SK-N-SH (cell line): ENCODE measurements around the gene SLC22A23. TPM values are rescaled to one million over a fixed set of nuclear protein-coding genes. Genes with fewer than 3 reads are reported as not detected.

Experiments
- CTCF ChIA-PET: fragments of 300-600, 350-600 bp; formaldehyde crosslinking; extraction: SDS; loops from one replicate; lab custom pipeline; 2021; lab: Yijun Ruan, JAX
- POLR2A ChIA-PET: fragments of 350-600 bp; sonication (Branson Sonifier 250); formaldehyde crosslinking; extraction: SDS; loops from one replicate; lab custom pipeline; 2020; ENCODE audit warnings: antibody characterized with exemption, inconsistent platforms; lab: Yijun Ruan, JAX
- DNase-seq: peaks from one replicate; pipeline ENCODE4 v3.0.0; 2012
- H2AFZ ChIP-seq: fragments of 200-600 bp; sonication (generic); 2 replicates; pipeline ENCODE4 v1.8.1; 2016; ENCODE audit warnings: antibody characterized with exemption, mild to moderate bottlenecking, low read depth
- H3F3A ChIP-seq: fragments of 200-600 bp; sonication (generic); replicated peaks from 2 replicates; pipeline ENCODE3; 2016; ENCODE audit warnings: antibody characterized with exemption, mild to moderate bottlenecking; ENCODE audit not compliant: insufficient read depth
- H3K27ac ChIP-seq, 2 experiments: fragments of 200-500 bp in 1 of 2; fragments of 200-600 bp in 1 of 2; sonication (Bioruptor generic) in 1 of 2; sonication (generic), shearing (Covaris generic) in 1 of 2; 2 replicates each; pipeline versions ENCODE4 v1.5.1 to v1.6.1; 2014 to 2016; ENCODE audit warnings: low read depth in 2 of 2, inconsistent platforms in 1 of 2, low read length in 1 of 2, mild to moderate bottlenecking in 1 of 2, mixed read lengths in 1 of 2
- H3K27me3 ChIP-seq: fragments of 200-600 bp; sonication (generic), shearing (Covaris generic); 2 replicates; pipeline ENCODE4 v1.6.1; 2016; ENCODE audit warnings: mixed run types; ENCODE audit not compliant: insufficient read depth
- H3K36me3 ChIP-seq, 2 experiments: fragments of 200-500 bp in 1 of 2; fragments of 200-600 bp in 1 of 2; sonication (Bioruptor generic) in 1 of 2; sonication (generic) in 1 of 2; replicated peaks in 1 of 2; 2 replicates each; pipeline versions ENCODE3 to v1.5.1; 2014 to 2016; ENCODE audit warnings: low read length in 1 of 2, mild to moderate bottlenecking in 1 of 2; ENCODE audit not compliant: insufficient read depth in 2 of 2, control insufficient read depth in 1 of 2
- H3K4me1 ChIP-seq, 2 experiments: fragments of 200-500 bp in 1 of 2; fragments of 200-600 bp in 1 of 2; sonication (Bioruptor generic) in 1 of 2; sonication (generic), shearing (Covaris generic) in 1 of 2; 2 replicates each; pipeline versions ENCODE4 v1.5.1 to v1.6.1; 2014 to 2016; ENCODE audit warnings: low read depth in 1 of 2, low read length in 1 of 2, mixed run types in 1 of 2; ENCODE audit not compliant: insufficient read depth in 2 of 2, control insufficient read depth in 1 of 2
- H3K4me2 ChIP-seq: fragments of 200-600 bp; sonication (generic), shearing (Covaris generic); 2 replicates; pipeline ENCODE4 v1.6.1; 2017; ENCODE audit warnings: mixed run types
- H3K4me3 ChIP-seq, 2 experiments: fragments of 200-500 bp in 1 of 2; fragments of 200-600 bp in 1 of 2; sonication (Bioruptor generic) in 1 of 2; sonication (generic), shearing (Covaris generic) in 1 of 2; 2 replicates each; pipeline versions ENCODE4 v1.5.1 to v1.8.1; 2014 to 2016; ENCODE audit warnings: low read depth in 2 of 2, inconsistent platforms in 1 of 2, low read length in 1 of 2, mild to moderate bottlenecking in 1 of 2, mixed read lengths in 1 of 2, moderate library complexity in 1 of 2
- H3K79me2 ChIP-seq: fragments of 200-600 bp; sonication (generic); 2 replicates; pipeline ENCODE4 v1.8.1; 2017; ENCODE audit warnings: mild to moderate bottlenecking; ENCODE audit not compliant: insufficient read depth
- H3K9ac ChIP-seq: fragments of 200-600 bp; sonication (generic); 2 replicates; pipeline ENCODE4 v1.6.1; 2017; ENCODE audit warnings: mixed run types
- H3K9me2 ChIP-seq: fragments of 200-600 bp; sonication (generic); 2 replicates; pipeline ENCODE4 v1.6.1; 2017; ENCODE audit warnings: mixed run types
- H3K9me3 ChIP-seq: fragments of 200-600 bp; sonication (generic); 2 replicates; pipeline ENCODE4 v1.6.1; 2017; ENCODE audit warnings: mixed run types, mild to moderate bottlenecking, moderate library complexity
- H4K20me1 ChIP-seq: fragments of 200-600 bp; sonication (generic); 2 replicates; pipeline ENCODE4 v1.6.1; 2017; ENCODE audit warnings: mild to moderate bottlenecking, mixed run types; ENCODE audit not compliant: insufficient read depth
- CHD2 ChIP-seq: fragments of 150-350 bp; IDR thresholded peaks from 2 replicates; pipeline ENCODE4 v1.6.1; 2018; ENCODE audit warnings: low read length; ENCODE audit not compliant: partially characterized antibody
- EP300 ChIP-seq, 2 experiments: IDR thresholded peaks; 2 replicates each; pipeline versions ENCODE4 v1.4.0 to v1.6.1; 2012; ENCODE audit warnings: borderline replicate concordance in 1 of 2, low read depth in 1 of 2, low read length in 1 of 2
- FOXJ3 ChIP-seq: sonication (generic); formaldehyde crosslinking; IDR thresholded peaks from 2 replicates; pipeline ENCODE4 v1.5.1; 2020; ENCODE audit warnings: mild to moderate bottlenecking, missing genetic modification reagents
- GABPA ChIP-seq: IDR thresholded peaks from 2 replicates; pipeline ENCODE4 v1.4.0; 2012; ENCODE audit warnings: low read depth, mild to moderate bottlenecking
- GATA2 ChIP-seq: sonication (generic); formaldehyde crosslinking; IDR thresholded peaks from 2 replicates; pipeline ENCODE4 v1.5.0; 2020; ENCODE audit warnings: mild to moderate bottlenecking, missing genetic modification reagents
- IRF3 ChIP-seq: fragments of 150-350 bp; IDR thresholded peaks from 2 replicates; pipeline ENCODE4 v1.6.1; 2016; ENCODE audit warnings: mild to moderate bottlenecking, low read depth, low read length
- JUND ChIP-seq: IDR thresholded peaks from 2 replicates; pipeline ENCODE4 v1.4.0; 2012
- MEF2A ChIP-seq: IDR thresholded peaks from 2 replicates; pipeline ENCODE4 v1.4.0; 2012; ENCODE audit warnings: low read depth, borderline replicate concordance
- POLR2AphosphoS5 ChIP-seq: IDR thresholded peaks from 2 replicates; pipeline ENCODE4 v1.6.1; 2012; ENCODE audit warnings: low read depth, low read length
- RCOR1 ChIP-seq: fragments of 150-350 bp; IDR thresholded peaks from 2 replicates; pipeline ENCODE4 v1.6.1; 2017; ENCODE audit warnings: antibody characterized with exemption, low read length
- REST ChIP-seq: IDR thresholded peaks from 2 replicates; pipeline ENCODE4 v1.6.1; 2012; ENCODE audit warnings: mild to moderate bottlenecking, low read depth, low read length, moderate library complexity
- RFX5 ChIP-seq: IDR thresholded peaks from 2 replicates; pipeline ENCODE4 v1.6.1; 2012; ENCODE audit warnings: mild to moderate bottlenecking, improper control_type of control experiment, low read length
- SIN3A ChIP-seq: IDR thresholded peaks from 2 replicates; pipeline ENCODE4 v1.6.1; 2012; ENCODE audit warnings: low read depth, mild to moderate bottlenecking, low read length, moderate library complexity, borderline replicate concordance
- SMC3 ChIP-seq: IDR thresholded peaks from 2 replicates; pipeline ENCODE4 v1.6.1; 2012; ENCODE audit warnings: low read depth, low read length, improper control_type of control experiment
- USF1 ChIP-seq: IDR thresholded peaks from 2 replicates; pipeline ENCODE4 v1.4.0; 2012; ENCODE audit warnings: low read depth, borderline replicate concordance
- WGBS: methylation state at CpG from one replicate; pipeline ENCODE4 v1.1.6; 2017; ENCODE audit warnings: low lambda C conversion rate; 5-methylcytosine and 5-hydroxymethylcytosine counted together
- polyA plus RNA-seq, 3 experiments: library from polyadenylated mRNA; depleted of rRNA; stranded (reverse); fragments of >200 nt; gene quantifications; 2 replicates each; pipeline ENCODE4 v1.2.3, GENCODE V29; 2012

The SLC22A23 gene
- polyA plus RNA-seq, 1 of the 3 experiments (the other 2 are of a cell fraction), result not detected

DNA sequence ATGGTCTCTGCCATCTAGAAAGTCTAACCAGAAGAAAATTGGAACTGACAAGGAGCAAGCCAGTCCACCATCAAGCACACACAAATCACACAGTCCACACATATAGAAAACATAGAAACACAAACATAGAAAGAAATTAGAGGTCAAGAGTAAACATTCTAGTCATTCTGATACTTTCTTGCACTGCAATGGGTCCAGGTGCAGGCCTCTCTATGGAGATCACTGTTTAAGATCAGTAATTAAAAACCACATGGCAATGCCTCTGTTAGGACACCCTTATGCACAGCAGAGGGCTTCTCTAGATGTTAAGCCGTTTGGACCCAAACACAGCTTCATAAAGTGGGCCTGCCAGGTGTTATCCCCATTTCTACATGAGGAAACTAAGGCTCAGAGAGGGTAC, 42.8 kb upstream of the SLC22A23 start:
- Histone ChIP-seq H3K36me3 (no peaks in the 10 kb centered on the region), H3K4me2 (no peak overlapping the region), H3K27ac (no peak overlapping the region), H2AFZ (no peak overlapping the region), H3K4me1 (no peaks in the 10 kb centered on the region), H3K9ac (no peak overlapping the region), H3K27me3 (peaks cover 11% of the 10 kb centered on the region), H3K9me2 (no peaks in the 10 kb centered on the region), H4K20me1 (no peaks in the 10 kb centered on the region), H3K4me3 (no peak overlapping the region), H3K79me2 (no peaks in the 10 kb centered on the region), H3K9me3 (no peaks in the 10 kb centered on the region), H3F3A (no peaks in the 10 kb centered on the region)
- no peak for TF ChIP-seq IRF3
- no peak for TF ChIP-seq JUND
- no peak for TF ChIP-seq SIN3A
- no peak for TF ChIP-seq GATA2
- no peak for TF ChIP-seq RFX5
- TF ChIP-seq GABPA, result no peak
- no peak for TF ChIP-seq MEF2A
- POLR2A ChIA-PET, result no interaction called here
- DNase-seq, result no peak
- CTCF ChIA-PET, result no interaction called here
- 20% methylated on average over 1 of the region's 1 CpG for WGBS

DNA sequence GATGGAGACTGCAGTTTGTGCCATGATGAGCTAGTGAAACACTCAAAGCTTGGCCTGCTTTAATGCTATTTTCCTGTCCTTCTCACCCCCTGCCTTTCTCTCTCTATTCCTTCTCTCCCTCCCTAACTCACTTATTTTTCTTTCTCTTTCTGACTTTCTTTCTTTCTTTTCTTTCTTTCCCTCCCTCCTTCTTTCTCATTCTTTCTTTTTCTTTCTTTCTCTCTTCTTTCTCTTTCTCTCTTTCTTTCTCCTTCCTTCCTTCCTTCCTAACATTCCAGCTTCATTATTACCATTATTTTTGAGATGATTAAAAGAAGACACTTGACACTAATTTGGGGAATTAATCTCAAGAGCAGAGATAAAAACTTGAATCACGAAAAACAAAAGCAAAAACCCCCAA, 39.5 kb upstream of the SLC22A23 start:
- Histone ChIP-seq H3K4me3 (no peak overlapping the region), H3K9me2 (no peaks in the 10 kb centered on the region), H2AFZ (no peak overlapping the region), H3K79me2 (no peaks in the 10 kb centered on the region), H3K36me3 (no peaks in the 10 kb centered on the region), H3K27ac (no peak overlapping the region), H3F3A (no peaks in the 10 kb centered on the region), H3K4me2 (no peak overlapping the region), H3K9ac (no peak overlapping the region), H3K27me3 (peaks cover 14% of the 10 kb centered on the region; the same call in 1 of the 2 replicates), H3K4me1 (no peaks in the 10 kb centered on the region), H4K20me1 (no peaks in the 10 kb centered on the region), H3K9me3 (no peaks in the 10 kb centered on the region)
- ChIA-PET POLR2A (no interaction called here), CTCF (no interaction called here)
- WGBS, result 6% methylated on average over 1 of the region's 1 CpG
- DNase-seq, result no peak
- no peak for TF ChIP-seq FOXJ3 (CRISPR knock-in tag)
- no peak for TF ChIP-seq GABPA
- no peak for TF ChIP-seq CHD2
- TF ChIP-seq RFX5, result no peak
- TF ChIP-seq EP300 (IDR thresholded peaks at IDR 0.05; ENCODE audit: borderline replicate concordance in 1 of 2, low read depth in 1 of 2, low read length in 1 of 2), result no peak

GRCh38 chr6:3494391-3495100, 37.7 kb upstream of the SLC22A23 start:
- Histone ChIP-seq H3F3A (no peaks in the 10 kb centered on the region), H3K9ac (no peak overlapping the region), H3K4me1 (no peaks in the 10 kb centered on the region), H3K27me3 (peaks cover 23% of the 10 kb centered on the region; the same call in 1 of the 2 replicates), H3K4me3 (no peak overlapping the region), H3K36me3 (no peaks in the 10 kb centered on the region), H3K9me2 (no peaks in the 10 kb centered on the region), H3K4me2 (no peak overlapping the region), H4K20me1 (no peaks in the 10 kb centered on the region), H3K79me2 (no peaks in the 10 kb centered on the region), H2AFZ (no peak overlapping the region), H3K9me3 (no peaks in the 10 kb centered on the region), H3K27ac (no peak overlapping the region)
- ChIA-PET CTCF (no interaction called here), POLR2A (no interaction called here)
- DNase-seq, result no peak
- WGBS, result 24% methylated on average over 7 of the region's 7 CpGs
- no peak for TF ChIP-seq SMC3
- TF ChIP-seq REST, result no peak
- no peak for TF ChIP-seq EP300 (IDR thresholded peaks at IDR 0.05; ENCODE audit: borderline replicate concordance in 1 of 2, low read depth in 1 of 2, low read length in 1 of 2)
- no peak for TF ChIP-seq RCOR1
- TF ChIP-seq FOXJ3 (CRISPR knock-in tag), result no peak
- TF ChIP-seq POLR2AphosphoS5, result no peak
- no peak for TF ChIP-seq USF1
- TF ChIP-seq CHD2, result no peak
